OCI-LY3 (cell line): ENCODE results near the gene LSR.

Source experiments
- CTCF ChIP-seq: fragments of 200-600, 300-600 bp; sonication (generic); IDR thresholded peaks from 2 replicates; pipeline ENCODE4 v1.5.1; 2014; ENCODE audit warnings: antibody characterized with exemption, low read length, low read depth
- EZH2phosphoT487 ChIP-seq: fragments of 200-600 bp; shearing (Covaris generic); IDR thresholded peaks from 2 replicates; pipeline ENCODE4 v1.6.1; 2018; ENCODE audit warnings: antibody characterized with exemption, mixed run types, low read depth

GRCh38 chr19:35298561-35298972 is 49.8 kb downstream of the LSR start:
- TF ChIP-seq CTCF: no peak
- no peak for TF ChIP-seq EZH2phosphoT487
